Fibroblast of pulmonary artery (primary cell): ENCODE measurements around the gene UBR4.

Experiments
- DNase-seq: peaks from one replicate; pipeline ENCODE4 v3.0.0-alpha.2; 2010; ENCODE audit warnings: low read depth
- H3K4me3 ChIP-seq: replicated peaks from 2 replicates; pipeline ENCODE4 v1.5.1; 2011; ENCODE audit warnings: low read depth, mild to moderate bottlenecking, control low read depth, low read length, moderate library complexity
- CTCF ChIP-seq: IDR thresholded peaks from 2 replicates; pipeline ENCODE4 v1.5.1; 2011; ENCODE audit warnings: mild to moderate bottlenecking, control low read depth, low read length, inconsistent platforms; ENCODE audit errors: missing control alignments

UBR4 gene

GRCh38 chr1:19139711-19140110 is 70.4 kb downstream of the UBR4 start:
- no peak for TF ChIP-seq CTCF
- no peak for DNase-seq
- H3K4me3 ChIP-seq, result no peak overlapping the region

GRCh38 chr1:19138958-19139581 is 71.0 kb downstream of the UBR4 start:
- H3K4me3 ChIP-seq, result no peak overlapping the region
- no peak for TF ChIP-seq CTCF
- DNase-seq, result no peak

GRCh38 chr1:19138331-19138730 is 71.7 kb downstream of the UBR4 start:
- no peak for DNase-seq
- H3K4me3 ChIP-seq, result no peak overlapping the region
- no peak for TF ChIP-seq CTCF

GRCh38 chr1:19137158-19137557 is 72.9 kb downstream of the UBR4 start:
- DNase-seq, result no peak
- TF ChIP-seq CTCF, result no peak
- no peak overlapping the region for H3K4me3 ChIP-seq

- TF ChIP-seq CTCF, result no peak
Observed at GRCh38 chr1:19133360-19133759, 76.7 kb downstream of the UBR4 start.

GRCh38 chr1:19130468-19130867 is 79.6 kb downstream of the UBR4 start:
- H3K4me3 ChIP-seq, result no peak overlapping the region
- DNase-seq, result no peak
- TF ChIP-seq CTCF, result no peak

More at GRCh38 chr1:19133360-19133759, 76.7 kb downstream of the UBR4 start:
- H3K4me3 ChIP-seq, result no peak overlapping the region
- no peak for DNase-seq

- no peak overlapping the region for H3K4me3 ChIP-seq
Observed at GRCh38 chr1:19128968-19129514, 81.0 kb downstream of the UBR4 start.

More at GRCh38 chr1:19128968-19129514, 81.0 kb downstream of the UBR4 start:
- no peak for DNase-seq
- TF ChIP-seq CTCF, result no peak
